HG03139 (cell line): ENCODE measurements around the gene TCAP.

ENCODE experiments used
- ATAC-seq: cut with Tn5 transposase; IDR thresholded peaks from one replicate; pipeline ENCODE4 v1.9.1; 2021; ENCODE audit not compliant: unreplicated experiment

TCAP gene, protein sequence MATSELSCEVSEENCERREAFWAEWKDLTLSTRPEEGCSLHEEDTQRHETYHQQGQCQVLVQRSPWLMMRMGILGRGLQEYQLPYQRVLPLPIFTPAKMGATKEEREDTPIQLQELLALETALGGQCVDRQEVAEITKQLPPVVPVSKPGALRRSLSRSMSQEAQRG

DNA sequence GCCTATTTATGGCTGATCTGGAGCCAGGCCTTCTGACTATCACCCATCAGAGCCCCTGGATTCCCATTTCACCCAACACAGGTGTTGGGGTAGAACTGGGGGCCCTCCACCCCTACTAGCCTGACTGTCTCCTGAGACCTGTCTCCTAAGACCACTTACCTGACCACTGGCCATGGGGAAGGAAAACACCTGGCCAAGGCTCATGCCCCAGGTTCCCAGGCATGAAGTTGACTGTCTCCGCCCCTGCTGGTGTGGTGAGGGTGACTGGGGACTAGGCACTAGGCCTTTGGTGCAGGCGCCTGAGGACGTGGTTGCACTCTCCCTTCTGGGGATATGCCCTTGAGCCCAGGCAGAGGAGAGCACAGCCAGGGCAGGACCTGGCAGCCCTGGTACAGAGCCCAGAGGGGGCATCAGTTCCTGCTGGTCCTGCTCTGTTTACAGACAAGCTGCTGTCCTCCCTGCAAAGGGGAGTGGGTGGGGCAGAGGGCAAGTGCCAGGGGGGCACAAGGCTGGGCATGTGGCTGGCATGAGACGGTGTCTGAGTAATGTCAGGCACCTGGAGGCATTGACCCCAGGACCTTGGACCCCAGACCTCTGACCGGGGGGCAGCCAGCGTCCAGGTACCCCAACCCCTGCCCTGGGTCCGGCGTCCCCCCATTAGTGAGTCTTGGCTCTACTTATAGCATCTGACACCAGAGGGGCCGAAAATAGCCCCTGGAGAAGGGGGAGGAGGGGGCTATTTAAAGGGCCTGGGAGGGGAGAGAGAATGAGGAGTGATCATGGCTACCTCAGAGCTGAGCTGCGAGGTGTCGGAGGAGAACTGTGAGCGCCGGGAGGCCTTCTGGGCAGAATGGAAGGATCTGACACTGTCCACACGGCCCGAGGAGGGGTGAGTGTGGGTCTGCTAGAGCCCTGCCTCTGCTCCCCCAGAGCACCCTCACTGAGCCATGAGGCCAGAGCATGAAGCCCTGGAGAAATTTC is at the start of gene TCAP:
Gene TCAP (plus strand): TSS at position 769 of the 981 bp plus-strand sequence. CDS start 11 bp downstream, at position 780.
- no peak for ATAC-seq

DNA sequence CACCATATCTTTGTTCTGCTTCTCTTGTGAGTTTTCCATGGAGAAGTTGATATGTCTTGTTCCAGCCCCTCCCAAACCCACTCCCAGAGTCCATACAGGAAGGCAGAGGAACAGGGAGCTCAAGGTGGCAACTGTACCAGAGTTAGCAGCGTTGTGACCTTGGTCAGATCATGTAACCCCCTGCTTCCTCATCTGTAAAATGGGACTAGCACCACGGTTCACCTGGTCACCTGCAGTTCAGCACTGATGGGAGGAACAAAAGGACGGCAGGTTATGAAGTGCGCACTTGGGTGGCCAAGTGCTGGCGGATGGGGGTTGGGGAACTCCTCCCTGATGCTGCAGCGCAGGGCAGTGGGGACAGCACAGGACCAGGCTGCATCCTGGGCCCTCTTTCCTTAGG is 49.7 kb upstream of the TCAP start:
- no peak for ATAC-seq

DNA sequence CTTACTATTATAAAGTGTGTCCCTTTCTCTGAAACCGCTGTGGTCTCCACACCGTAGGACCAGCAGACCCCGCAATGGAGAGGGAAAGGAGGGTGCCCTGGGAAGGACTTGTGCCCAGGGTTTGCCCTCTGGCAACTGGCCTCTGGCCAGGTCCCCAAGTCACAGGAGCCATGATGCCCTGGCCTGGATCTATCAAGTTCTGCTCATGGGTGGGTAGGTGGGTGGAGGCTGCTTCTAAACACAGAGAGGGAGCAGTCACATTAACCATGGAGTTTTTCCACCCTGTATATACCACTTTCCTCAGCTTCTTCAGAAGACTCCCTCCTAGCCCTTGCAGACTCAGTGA is 48.1 kb upstream of the TCAP start:
- no peak for ATAC-seq

DNA sequence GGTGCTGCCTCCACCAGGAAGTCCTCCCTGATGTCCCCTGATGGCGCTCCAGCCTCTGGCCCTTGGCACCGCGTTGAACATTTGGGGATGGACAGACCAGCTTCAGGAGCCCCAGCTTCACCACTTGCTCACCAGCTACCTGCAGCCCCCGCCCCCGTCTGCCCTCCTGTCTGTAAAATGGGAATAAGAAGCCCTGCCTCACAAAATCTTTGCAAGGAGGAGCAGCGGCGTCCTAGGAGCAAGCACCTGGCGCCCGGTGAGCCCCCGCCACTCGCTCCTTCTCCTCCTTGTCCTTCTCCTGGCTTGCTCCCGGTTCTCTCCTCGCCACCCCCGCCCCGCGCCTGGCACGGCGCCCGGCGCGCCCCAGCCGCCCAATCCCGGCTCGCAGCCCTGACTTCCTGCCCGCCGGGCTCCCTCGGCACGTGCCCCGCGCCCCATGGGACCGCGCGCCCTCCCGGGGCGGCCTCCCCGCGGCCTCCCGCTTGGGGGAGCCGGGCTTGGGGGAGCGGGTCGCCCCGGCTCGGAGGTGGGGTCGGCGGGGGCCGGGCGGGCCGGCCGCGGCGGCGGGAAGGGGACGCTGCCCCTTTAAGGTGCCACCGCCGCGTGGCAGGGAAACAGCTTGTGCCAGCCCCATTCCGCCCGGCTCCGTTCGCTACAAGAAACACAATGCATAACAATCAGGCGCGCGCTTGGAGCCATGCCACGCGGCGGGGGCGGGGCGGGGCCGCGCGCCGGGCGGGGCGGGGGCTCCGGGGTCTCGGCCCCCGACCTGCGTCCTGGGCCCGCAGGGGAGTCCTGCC is 47.5 kb upstream of the TCAP start:
- no peak for ATAC-seq

DNA sequence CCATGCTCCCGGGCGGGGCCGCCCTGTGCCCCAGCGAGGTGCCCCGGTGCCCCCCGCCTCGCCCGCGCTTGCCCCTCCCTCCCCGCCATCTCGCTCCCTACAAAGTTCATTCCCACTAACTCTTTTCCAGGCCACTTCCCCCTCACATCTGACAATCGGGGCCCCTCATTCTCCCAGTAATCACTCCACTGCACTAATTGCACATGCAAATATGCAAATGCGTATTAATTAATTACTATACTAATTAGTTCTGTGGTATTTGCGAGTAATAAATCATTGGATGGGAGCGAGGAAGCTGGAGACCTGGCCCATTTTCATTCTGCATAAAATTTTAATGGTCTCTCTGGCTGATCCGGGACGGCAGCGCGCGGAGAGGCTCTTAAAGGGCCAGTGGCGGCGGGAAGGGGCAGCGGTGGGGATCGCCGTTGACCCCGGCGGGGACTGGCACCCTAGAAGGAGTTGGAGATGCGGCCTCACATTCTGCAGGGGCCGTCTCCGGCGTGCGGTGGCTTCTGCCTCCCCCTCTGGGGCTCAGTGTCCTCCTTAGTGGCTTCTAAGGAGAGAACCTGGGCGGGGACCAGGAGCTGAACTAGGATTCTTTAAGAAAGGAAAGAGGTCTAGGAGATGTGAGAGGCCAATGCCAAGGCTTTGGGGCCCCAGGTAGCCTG is 46.8 kb upstream of the TCAP start:
- ATAC-seq, result no peak

DNA sequence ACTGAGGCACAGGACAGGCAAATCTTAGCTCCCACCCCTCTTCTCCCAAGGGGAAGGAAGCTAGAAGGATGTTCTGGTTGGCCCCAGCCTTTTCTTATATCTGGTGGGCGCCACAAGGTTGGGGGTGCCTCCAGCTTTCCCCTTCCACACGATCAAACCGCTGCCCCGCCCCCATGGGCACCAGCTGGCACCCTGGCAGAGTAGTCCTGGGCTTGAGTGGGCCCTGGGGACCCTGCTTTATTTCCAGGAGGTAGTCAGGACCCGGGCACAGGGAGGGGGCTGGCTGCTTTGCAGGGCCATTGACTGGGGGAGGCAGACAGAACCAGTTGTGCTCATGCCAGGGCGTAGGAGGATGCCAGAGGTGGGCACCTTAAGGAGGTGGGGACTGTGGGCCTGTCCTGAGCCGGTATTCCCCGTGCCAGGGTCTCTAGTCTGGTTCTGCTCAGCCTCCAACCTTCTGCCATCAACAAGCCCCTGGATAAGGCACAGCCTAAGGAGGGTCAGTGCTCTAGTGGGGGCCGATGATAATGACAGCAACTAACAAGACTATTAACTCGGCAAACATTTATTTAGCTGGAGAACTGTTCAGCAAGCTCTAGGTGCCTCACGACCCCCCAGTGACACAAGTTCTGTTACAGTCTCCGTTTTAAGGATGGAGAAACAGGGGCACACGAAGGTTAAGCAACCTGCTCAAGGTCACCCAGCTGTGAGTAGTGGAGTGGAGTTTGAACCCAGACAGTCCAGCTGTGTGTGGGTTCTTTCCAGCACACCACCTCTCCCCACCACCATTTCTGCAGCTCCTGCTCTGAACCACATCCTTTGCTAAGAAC is 46.0 kb upstream of the TCAP start:
- ATAC-seq, result no peak

DNA sequence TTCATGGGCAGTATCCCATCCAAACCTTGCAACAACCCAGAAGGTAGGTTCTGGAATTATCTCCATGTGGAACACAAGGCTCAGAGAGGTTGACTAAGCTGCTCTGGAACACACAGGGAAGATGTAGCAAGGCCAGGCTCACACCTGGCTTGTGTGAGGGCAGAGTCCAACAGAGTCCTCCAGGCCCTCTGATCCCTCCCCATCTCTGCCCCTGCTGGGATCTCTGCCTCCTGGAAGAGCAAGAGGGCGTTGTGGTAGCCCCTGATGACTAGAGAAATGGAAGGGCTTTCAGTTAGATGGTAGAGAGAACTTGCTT is 45.4 kb upstream of the TCAP start:
- no peak for ATAC-seq

DNA sequence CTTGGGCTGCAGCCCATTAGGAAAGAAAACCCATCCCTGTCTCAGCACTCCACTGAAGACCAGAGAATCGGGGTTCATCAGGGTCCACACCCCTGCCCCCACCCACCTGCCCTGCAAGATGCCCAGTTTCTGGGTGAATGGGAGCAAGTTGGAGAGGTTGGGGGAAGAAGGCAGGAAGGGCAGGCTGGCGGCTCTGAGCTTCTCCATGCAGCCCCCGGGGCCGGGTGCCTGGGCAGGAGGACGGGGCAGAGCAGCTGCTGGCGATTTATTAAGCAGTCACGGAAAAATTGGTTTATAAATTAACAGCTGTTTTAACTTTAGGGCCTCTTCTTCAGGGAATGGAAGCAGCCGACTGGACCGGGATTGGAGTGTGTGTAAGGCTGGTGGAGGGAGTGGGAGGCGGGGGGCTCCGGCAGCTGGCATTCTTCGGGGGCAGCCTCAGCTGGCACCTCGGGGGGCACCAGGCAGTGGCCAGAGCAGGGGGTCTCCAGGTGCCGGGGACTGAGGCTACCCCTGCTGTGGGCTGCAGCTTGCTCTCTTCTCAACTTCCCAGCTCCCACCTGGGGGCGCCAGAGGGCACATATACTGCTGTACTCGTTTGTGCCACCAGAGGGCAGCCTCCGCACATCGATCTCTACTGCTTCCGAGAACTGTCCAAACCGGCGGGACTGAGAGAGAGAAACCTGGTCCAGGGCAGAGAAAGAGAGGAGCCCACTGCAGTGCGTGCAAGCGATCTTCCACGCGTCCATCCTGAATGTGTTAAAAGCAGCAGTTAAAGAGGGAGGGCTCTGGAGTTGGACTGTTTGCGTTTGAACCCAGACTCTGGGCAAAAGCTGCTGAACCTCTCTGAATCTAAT is 43.4 kb upstream of the TCAP start:
- ATAC-seq, result no peak

DNA sequence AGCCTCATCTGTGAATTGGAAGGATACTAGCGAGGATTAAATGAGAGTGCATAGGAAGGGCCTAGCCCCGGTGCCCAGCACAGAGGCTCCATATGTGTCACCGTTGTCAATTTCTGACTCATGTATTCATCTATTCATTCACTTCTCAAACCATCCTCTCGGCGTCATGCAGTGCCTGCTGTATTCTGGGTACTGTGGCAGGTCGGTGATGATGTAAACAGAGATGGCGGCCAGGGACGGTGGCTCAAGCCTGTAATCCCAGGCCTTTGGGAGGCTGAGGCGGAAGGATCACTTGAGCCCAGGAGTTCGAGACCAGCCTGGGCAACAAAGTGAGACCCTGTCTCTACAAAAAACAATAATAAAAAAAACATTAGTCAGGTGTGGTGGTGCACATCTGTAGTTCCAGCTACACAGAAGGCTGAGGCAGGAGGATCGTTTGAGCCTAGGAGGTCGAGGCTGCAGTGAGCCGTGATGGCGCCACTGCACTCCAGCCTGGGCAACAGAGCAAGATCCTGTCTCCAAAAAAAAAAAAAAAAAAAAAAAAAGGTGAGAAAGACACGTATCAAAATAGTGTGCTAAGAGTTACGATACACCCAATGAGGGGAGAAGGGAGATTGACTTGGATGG is 42.7 kb upstream of the TCAP start:
- ATAC-seq, result no peak

DNA sequence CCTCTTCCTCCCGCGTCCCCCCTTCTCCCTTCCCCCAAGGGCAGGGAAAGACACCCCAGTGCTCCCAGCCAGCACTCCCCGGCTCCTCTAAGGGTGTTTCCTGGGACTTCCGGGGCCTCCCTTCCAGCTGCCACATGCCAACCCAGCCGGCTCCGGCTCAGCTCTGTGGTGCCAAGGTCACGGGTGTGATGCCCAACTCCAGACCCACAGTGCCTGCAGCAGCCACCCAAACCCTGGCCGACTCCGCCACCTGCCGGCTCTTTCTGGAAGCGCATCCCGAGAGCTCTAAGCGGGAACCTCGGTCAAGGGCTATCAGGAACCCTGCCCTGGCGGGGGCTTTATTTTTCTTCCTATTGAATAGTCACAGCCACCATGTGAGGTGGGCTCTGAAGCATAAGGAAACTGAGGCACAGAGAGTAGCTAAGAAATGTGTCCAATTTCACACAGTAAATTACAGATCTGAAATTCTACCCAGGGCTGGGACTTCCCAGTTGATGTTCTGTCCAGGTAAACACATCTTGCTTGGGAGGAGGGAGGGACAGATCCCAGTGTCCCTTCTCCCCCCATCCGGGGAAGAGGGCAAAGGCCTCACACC is 41.7 kb upstream of the TCAP start:
- no peak for ATAC-seq

DNA sequence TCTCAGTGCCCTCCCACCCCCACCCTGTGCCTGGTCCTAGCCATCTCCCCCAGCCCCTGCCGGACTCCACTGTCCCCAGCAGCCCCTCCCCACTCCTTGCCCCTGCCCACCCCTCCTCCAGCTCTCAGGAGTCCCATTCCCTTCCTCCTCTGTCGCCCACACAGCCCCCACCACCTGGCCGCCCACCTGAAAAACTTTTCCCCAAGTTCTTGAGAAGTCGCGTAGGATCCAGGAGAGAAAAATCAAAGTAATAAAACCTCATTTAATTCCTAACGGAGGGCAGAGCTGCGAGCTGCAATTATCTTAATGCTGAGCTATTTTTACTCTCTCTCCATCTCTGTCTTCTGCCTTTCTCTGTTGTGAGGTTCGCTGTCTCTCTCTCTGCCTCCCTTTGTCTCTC is 40.8 kb upstream of the TCAP start:
- ATAC-seq, result no peak

DNA sequence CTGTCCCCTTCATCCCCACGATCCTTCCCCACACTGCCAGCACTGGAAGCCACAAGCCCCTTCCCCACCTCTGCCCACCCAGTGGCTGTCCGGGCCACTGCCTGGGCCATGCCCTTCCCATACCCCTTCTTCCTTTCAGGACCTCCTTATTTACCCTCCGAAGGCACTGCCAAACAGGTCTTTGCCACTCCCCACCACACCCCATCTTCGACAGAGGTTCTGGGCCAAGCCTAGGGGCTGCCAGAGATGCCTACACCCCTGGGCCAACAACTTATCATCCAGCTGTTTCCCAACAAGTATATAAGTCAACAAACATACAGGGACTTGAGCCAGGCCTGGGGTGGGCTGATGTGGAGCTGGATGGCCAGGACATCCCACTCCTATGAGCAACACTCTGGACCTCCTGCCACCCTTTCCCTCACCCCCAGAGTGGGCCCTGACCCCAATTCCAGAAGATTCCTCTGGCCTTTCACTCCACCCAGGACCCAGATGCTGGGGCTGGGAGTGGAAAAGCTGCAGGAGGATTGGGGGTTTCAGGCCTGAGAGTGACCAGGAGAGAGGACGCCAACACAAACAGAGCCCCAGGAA is 39.9 kb upstream of the TCAP start:
- ATAC-seq, result no peak

DNA sequence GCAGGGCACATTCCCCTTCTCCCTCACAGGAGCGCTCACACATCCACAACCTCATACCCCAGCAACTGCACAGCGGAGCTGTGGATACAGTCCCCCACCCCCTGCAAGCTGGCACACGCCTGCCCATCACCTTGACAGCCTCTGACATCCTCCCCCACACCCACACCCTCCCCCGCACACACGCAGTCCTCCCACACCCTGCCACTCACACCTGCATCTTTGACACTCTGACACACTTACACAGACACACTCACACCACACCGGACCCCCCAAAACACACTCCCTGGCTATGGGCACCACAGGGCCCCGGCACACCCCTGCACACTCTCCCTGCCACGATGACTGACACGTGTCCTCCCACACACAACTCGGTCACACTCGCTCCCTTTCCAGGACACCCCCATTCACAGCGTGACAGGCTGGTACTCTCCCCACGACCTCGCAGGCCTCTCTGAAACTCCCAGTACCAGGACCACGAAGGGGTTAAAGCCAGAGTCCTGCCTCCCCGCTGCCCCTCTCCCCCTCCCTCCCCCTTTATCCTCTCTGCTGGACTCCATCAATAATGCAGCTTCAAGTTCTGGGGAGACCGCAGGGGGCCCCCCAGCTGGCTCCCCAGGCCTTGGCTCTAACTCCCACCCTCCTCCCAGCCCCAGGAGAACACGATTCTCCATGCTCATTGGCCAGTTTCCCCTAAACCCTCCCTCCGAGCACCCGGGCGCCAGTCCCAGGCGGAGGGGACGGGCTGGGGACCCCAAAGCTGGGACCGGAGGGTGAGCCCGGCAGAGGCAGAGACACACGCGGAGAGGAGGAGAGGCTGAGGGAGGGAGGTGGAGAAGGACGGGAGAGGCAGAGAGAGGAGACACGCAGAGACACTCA is 38.7 kb upstream of the TCAP start, which contains the start of gene PPP1R1B:
Gene PPP1R1B (plus strand): TSS at position 782 of the 876 bp plus-strand sequence. CDS start 441 bp downstream, outside the sequence.
- no peak for ATAC-seq

DNA sequence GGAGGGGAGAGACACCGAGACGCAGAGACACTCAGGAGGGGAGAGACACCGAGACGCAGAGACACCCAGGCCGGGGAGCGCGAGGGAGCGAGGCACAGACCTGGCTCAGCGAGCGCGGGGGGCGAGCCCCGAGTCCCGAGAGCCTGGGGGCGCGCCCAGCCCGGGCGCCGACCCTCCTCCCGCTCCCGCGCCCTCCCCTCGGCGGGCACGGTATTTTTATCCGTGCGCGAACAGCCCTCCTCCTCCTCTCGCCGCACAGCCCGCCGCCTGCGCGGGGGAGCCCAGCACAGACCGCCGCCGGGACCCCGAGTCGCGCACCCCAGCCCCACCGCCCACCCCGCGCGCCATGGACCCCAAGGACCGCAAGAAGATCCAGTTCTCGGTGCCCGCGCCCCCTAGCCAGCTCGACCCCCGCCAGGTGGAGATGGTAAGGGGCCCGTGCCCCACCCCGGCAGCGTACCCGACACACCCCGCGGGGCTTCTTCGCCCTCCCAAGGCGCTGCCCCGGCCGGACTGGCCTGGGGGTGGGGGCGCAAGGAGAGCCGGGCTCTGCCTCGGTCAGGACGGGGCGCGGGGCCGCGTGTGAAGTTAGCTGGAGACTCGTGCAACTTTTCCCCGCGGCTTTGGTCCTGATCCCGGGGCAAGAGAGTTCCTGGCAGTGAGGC is 38.0 kb upstream of the TCAP start:
- no peak for ATAC-seq

DNA sequence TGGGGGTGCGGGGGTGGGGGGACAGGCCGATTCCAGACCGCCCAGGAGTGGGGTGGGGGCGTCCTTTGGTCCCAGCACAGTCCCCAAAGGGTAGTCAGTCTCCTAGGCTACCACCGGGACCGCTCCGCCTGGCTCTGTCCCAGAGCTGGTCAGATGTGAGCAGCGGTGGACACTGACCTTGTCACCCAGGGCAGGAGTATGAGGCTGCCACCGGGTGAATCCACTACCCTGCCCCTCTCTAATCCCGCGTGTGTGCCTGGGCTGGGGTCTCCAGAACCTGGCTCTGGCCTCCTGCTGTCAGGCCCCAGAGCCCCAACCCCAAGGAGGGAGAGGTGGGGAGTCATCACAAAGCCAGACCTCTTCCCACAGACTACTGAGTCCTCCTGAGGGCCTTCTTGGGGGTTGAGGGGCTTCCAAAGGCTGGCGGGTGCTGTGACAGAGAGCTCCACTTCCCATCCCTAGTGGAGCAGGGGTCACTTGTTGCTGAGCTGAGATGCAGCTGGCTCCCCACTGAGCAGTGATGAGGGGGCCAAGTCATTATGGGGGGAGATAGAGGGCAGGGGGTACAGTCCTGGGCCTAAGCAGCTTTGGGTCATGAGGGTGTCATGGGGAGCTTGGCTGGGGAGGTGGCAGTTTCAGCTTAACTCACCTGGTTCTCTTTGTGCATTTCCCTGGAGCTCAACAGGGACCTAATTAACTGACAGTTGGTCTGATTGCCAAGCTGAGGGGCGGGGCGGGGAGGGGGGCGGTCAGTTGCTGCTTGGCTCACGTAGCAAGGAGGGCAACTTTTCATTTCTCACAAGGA is 37.2 kb upstream of the TCAP start:
- ATAC-seq, result no peak
